IPS-NIHi7 (cell line): ENCODE data around the gene WDR90.

Experiments used
- DNase-seq: peaks from one replicate; pipeline ENCODE4 v3.0.0; 2012; ENCODE audit warnings: mixed read lengths; ENCODE audit errors: extremely low spot score

WDR90 gene

GRCh38 chr16:660459-661183 lies 11.5 kb downstream of the WDR90 start:
- peak; percentile 98 for DNase-seq

- no peak for DNase-seq
Observed at GRCh38 chr16:661184-661821, 12.1 kb downstream of the WDR90 start.

GRCh38 chr16:662095-662494 lies 12.9 kb downstream of the WDR90 start:
- DNase-seq: no peak

- no peak for DNase-seq
Observed at GRCh38 chr16:662597-662996, 13.4 kb downstream of the WDR90 start.

GRCh38 chr16:666572-666971 lies 17.4 kb downstream of the WDR90 start:
- DNase-seq: no peak

- no peak for DNase-seq
Observed at GRCh38 chr16:667113-667779, 18.1 kb downstream of the WDR90 start.

GRCh38 chr16:667780-668518 lies 18.8 kb downstream of the WDR90 start, which contains the start of gene RHOT2:
RHOT2 (plus strand) TSS chr16:668132; CDS start chr16:668200, 68 bp downstream.
- peak; percentile 87 for DNase-seq

GRCh38 chr16:668519-669171 lies 19.5 kb downstream of the WDR90 start:
- no peak for DNase-seq

- DNase-seq: no peak
Observed at GRCh38 chr16:669666-670065, 20.5 kb downstream of the WDR90 start.

- no peak for DNase-seq
Observed at GRCh38 chr16:670485-671352, 21.6 kb downstream of the WDR90 start.

- DNase-seq: no peak
Observed at GRCh38 chr16:671353-672131, 22.4 kb downstream of the WDR90 start.

GRCh38 chr16:672371-672770 lies 23.2 kb downstream of the WDR90 start:
- DNase-seq: no peak

- no peak for DNase-seq
Observed at GRCh38 chr16:672851-673250, 23.7 kb downstream of the WDR90 start.

- no peak for DNase-seq
Observed at GRCh38 chr16:673399-673991, 24.3 kb downstream of the WDR90 start.

GRCh38 chr16:674214-674881 lies 25.2 kb downstream of the WDR90 start:
- DNase-seq: no peak

GRCh38 chr16:674968-675883 lies 26.1 kb downstream of the WDR90 start, which contains the start of gene RHBDL1:
RHBDL1 (plus strand) TSS chr16:675671; CDS start chr16:675791, 120 bp downstream.
- DNase-seq: peak; percentile 69

GRCh38 chr16:675884-676564 lies 26.9 kb downstream of the WDR90 start:
- no peak for DNase-seq
